ENCODE results near the gene ASB1.

DNA sequence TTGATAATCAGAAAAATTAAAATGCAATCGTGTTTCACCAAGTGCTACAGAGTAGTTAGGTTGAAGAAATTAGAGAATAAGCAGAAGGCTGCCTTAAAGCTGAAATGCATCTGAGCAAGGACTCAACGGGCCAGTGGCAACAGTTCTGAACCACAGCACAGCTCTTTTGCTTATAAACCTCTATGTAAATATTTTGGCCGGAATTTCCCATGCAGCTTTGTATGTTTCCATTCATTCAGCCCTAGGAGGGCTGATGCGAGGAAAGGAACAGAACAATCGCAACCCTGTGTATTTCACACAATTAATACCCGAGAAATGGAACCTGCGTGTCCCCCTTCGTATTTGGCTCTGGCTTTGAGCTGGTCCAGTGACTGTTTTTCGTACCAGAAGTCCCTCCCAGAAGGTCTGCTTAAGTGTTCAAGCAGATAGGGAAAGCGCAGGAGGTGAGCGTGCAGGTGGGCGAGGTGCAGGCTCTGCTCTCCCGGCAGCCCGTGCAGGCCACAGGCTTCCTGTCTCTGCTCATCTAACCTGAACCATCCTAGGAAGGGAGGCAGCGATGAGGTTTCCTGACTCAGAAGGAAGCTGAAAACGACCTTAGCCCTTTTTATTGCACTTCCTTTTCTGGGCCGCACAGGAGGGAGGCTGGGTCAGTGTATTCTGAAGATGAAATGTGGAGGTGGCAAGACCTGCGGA is 67.3 kb downstream of the ASB1 start:
- TF ChIP-seq SPI1 (IDR thresholded peaks at IDR 0.05; ENCODE audit: borderline replicate concordance, low read depth, low read length): no peak
- no peak for TF ChIP-seq JUND (IDR thresholded peaks at IDR 0.05; ENCODE audit: borderline replicate concordance, low read depth, low read length)
- TF ChIP-seq JUND (tag; IDR thresholded peaks at IDR 0.05; ENCODE audit: borderline replicate concordance, low read depth, low read length): no peak
- TF ChIP-seq, protein P1, sequence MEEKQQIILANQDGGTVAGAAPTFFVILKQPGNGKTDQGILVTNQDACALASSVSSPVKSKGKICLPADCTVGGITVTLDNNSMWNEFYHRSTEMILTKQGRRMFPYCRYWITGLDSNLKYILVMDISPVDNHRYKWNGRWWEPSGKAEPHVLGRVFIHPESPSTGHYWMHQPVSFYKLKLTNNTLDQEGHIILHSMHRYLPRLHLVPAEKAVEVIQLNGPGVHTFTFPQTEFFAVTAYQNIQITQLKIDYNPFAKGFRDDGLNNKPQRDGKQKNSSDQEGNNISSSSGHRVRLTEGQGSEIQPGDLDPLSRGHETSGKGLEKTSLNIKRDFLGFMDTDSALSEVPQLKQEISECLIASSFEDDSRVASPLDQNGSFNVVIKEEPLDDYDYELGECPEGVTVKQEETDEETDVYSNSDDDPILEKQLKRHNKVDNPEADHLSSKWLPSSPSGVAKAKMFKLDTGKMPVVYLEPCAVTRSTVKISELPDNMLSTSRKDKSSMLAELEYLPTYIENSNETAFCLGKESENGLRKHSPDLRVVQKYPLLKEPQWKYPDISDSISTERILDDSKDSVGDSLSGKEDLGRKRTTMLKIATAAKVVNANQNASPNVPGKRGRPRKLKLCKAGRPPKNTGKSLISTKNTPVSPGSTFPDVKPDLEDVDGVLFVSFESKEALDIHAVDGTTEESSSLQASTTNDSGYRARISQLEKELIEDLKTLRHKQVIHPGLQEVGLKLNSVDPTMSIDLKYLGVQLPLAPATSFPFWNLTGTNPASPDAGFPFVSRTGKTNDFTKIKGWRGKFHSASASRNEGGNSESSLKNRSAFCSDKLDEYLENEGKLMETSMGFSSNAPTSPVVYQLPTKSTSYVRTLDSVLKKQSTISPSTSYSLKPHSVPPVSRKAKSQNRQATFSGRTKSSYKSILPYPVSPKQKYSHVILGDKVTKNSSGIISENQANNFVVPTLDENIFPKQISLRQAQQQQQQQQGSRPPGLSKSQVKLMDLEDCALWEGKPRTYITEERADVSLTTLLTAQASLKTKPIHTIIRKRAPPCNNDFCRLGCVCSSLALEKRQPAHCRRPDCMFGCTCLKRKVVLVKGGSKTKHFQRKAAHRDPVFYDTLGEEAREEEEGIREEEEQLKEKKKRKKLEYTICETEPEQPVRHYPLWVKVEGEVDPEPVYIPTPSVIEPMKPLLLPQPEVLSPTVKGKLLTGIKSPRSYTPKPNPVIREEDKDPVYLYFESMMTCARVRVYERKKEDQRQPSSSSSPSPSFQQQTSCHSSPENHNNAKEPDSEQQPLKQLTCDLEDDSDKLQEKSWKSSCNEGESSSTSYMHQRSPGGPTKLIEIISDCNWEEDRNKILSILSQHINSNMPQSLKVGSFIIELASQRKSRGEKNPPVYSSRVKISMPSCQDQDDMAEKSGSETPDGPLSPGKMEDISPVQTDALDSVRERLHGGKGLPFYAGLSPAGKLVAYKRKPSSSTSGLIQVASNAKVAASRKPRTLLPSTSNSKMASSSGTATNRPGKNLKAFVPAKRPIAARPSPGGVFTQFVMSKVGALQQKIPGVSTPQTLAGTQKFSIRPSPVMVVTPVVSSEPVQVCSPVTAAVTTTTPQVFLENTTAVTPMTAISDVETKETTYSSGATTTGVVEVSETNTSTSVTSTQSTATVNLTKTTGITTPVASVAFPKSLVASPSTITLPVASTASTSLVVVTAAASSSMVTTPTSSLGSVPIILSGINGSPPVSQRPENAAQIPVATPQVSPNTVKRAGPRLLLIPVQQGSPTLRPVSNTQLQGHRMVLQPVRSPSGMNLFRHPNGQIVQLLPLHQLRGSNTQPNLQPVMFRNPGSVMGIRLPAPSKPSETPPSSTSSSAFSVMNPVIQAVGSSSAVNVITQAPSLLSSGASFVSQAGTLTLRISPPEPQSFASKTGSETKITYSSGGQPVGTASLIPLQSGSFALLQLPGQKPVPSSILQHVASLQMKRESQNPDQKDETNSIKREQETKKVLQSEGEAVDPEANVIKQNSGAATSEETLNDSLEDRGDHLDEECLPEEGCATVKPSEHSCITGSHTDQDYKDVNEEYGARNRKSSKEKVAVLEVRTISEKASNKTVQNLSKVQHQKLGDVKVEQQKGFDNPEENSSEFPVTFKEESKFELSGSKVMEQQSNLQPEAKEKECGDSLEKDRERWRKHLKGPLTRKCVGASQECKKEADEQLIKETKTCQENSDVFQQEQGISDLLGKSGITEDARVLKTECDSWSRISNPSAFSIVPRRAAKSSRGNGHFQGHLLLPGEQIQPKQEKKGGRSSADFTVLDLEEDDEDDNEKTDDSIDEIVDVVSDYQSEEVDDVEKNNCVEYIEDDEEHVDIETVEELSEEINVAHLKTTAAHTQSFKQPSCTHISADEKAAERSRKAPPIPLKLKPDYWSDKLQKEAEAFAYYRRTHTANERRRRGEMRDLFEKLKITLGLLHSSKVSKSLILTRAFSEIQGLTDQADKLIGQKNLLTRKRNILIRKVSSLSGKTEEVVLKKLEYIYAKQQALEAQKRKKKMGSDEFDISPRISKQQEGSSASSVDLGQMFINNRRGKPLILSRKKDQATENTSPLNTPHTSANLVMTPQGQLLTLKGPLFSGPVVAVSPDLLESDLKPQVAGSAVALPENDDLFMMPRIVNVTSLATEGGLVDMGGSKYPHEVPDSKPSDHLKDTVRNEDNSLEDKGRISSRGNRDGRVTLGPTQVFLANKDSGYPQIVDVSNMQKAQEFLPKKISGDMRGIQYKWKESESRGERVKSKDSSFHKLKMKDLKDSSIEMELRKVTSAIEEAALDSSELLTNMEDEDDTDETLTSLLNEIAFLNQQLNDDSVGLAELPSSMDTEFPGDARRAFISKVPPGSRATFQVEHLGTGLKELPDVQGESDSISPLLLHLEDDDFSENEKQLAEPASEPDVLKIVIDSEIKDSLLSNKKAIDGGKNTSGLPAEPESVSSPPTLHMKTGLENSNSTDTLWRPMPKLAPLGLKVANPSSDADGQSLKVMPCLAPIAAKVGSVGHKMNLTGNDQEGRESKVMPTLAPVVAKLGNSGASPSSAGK (IDR thresholded peaks at IDR 0.05): no peak
- TF ChIP-seq TCF7L2 (IDR thresholded peaks at IDR 0.05; ENCODE audit: low read depth, low read length): no peak
- TF ChIP-seq, protein P2, sequence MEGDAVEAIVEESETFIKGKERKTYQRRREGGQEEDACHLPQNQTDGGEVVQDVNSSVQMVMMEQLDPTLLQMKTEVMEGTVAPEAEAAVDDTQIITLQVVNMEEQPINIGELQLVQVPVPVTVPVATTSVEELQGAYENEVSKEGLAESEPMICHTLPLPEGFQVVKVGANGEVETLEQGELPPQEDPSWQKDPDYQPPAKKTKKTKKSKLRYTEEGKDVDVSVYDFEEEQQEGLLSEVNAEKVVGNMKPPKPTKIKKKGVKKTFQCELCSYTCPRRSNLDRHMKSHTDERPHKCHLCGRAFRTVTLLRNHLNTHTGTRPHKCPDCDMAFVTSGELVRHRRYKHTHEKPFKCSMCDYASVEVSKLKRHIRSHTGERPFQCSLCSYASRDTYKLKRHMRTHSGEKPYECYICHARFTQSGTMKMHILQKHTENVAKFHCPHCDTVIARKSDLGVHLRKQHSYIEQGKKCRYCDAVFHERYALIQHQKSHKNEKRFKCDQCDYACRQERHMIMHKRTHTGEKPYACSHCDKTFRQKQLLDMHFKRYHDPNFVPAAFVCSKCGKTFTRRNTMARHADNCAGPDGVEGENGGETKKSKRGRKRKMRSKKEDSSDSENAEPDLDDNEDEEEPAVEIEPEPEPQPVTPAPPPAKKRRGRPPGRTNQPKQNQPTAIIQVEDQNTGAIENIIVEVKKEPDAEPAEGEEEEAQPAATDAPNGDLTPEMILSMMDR (IDR thresholded peaks at IDR 0.05 in 2 of 3, conservative IDR thresholded peaks at IDR 0.05 in 1 of 3; ENCODE audit: insufficient read depth in 2 of 3, low read depth in 1 of 3, low read length in 3 of 3): no peak
- TF ChIP-seq BACH1 (tag; IDR thresholded peaks at IDR 0.05): no peak
- no peak for TF ChIP-seq ZNF263 (CRISPR knock-in tag; IDR thresholded peaks at IDR 0.05; ENCODE audit: borderline replicate concordance)
- no peak for TF ChIP-seq POLR2A (conservative IDR thresholded peaks at IDR 0.05)
